HG03066 (cell line): Measurements from ENCODE around the gene CXCL12.

ENCODE experiments used
- ATAC-seq: cut with Tn5 transposase; IDR thresholded peaks from one replicate; pipeline ENCODE4 v1.9.1; 2021; ENCODE audit warnings: low read depth; ENCODE audit not compliant: unreplicated experiment

Gene CXCL12

GRCh38 chr10:44366941-44367630 is 17.8 kb downstream of the CXCL12 start:
- no peak for ATAC-seq

DNA sequence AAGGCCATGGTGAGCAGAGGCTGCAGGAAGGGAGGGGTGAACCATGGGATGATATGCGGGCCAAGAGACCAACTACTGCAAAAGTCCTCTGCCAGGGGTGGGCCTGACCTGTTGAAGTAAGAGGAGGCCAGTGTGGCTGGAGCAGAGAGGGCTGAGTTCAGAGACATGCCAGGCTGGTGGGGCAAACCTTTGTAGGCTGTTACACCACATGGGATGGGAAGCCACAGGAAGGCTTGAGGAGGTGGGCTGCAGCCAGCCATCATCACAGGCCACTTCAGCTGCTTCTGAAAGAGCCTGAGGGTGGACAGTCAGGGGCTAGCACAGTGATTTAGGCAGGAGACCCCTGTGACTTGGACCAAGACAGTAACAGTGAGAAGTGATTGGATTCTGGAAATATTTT is 20.3 kb downstream of the CXCL12 start:
- no peak for ATAC-seq

GRCh38 chr10:44363716-44364115 is 21.2 kb downstream of the CXCL12 start:
- no peak for ATAC-seq

- ATAC-seq: no peak
Observed at GRCh38 chr10:44362866-44363711, 21.8 kb downstream of the CXCL12 start.

DNA sequence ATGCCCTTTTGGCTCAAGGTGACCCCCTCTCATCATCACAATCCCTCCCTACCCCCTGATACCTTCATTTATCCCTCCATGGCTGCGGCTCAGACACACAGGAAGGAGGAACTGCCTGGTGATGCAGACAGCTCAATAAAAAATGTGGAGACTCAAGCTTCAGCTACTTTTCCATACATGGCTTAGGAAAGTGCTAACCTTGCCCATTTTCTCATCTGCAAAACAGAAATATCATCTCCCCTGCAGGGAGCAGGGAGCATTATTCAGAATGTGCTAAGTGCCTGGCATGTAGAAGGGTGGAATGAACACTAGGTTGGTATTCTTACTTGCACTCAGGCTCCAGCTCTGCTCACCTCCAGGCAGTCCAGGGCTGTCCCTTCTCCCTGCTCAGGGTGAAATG is 23.8 kb downstream of the CXCL12 start:
- no peak for ATAC-seq

GRCh38 chr10:44358080-44358771 is 26.7 kb downstream of the CXCL12 start:
- no peak for ATAC-seq

DNA sequence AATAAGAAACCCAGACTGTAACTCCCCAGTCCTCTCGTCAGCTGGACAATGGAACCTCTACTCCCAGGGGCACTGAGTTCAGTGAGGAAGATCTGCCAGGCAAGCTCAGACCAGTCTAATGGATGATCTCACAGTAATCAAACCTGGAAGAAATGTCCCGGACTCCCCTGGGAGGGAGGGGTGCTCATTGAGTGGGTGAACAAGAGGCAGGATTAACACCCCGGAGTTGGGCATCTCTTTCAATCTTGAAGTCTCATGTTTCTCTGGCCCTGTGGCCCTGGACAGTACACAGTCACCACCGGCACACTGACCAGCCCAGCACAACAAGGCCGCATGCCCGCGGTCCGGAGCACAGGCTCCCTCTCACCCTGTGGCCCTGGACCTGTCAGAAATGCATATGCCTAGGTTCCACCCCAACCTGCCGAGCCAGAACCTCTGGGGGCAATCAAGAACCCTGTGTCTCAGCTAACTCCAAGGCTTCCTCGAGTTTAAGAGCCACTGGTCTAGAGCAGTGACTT is 27.8 kb downstream of the CXCL12 start:
- no peak for ATAC-seq

DNA sequence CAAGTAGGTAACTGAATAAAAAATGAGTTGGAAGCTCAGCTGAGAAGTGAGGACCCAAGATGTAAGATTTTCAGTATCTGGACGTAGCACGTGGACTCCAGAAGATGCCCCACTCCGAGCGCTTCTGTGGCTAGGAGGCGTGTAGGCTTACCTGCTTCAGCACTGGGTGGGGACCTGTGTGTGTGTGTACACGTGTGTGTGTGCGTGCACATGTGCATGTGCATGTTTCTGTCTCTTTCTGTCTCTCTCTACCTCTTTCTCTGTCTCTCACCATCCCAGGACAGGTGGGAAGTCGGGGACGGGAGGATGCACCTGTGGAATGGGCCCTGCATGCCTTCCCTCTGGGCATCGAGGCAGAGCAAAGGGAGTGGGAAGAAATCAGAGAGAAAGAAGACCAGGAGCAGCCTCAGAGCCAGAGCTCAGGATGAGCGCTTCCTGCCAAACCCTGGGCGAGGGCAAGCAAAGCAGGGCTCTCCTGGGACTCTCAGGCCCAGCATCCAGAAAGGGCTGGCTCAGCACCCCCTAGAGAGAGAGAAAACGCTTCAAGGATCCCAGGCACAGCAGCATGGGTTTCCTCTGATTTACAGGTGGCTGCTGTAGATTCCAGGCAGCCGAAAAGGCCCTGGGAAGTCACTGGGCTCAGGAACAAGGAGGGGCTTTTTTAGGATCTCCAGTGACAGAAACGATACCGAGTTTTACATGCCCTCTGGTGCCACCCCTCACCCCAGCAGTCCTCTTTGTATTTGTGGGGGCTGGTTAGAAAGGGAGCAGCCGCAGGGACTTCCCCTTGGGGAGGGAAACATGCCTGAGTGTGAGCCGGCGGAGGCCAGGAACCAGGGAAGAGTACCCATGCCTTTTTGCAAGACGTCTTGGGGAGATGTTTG is 28.5 kb downstream of the CXCL12 start:
- ATAC-seq: no peak

GRCh38 chr10:44355630-44356029 is 29.3 kb downstream of the CXCL12 start:
- ATAC-seq: no peak

DNA sequence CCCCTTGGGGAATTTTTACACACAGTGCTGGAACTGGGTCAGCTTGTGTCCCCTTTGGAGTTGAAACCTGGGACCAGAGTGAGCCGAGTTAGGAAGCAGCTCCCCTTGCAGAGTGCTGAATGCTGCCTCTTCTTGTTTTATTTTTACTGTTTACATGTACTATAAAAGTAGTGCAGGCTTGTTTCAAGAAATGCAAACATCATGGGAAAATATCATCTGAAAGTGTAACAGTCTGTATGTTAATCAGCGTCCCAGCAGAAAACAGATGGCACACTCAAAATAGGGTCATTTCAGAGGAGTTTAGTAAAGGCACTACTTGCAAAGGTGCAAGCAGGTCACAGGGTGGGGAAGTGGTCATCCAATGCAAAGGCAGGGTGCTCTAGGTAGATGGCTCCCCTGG is 30.1 kb downstream of the CXCL12 start:
- no peak for ATAC-seq

DNA sequence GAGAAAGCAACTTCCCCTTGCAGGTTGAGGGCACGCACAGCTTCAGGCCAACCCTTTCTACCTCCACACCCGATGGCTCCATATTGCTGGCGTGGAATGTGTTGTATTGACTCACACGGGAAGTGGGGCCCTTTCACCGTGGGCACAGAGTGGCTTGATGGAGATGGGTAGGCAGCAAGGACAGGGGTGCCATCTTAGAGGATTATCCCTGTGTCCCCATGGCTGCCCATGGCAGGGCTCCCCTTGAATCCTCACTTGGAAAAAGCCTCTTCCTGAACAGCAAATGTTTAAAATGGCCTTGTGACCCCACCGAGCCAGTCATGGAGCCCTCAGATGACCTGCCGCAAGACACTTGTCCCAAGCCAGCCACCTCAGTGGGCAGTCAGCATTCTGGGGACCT is 31.2 kb downstream of the CXCL12 start:
- ATAC-seq: no peak

DNA sequence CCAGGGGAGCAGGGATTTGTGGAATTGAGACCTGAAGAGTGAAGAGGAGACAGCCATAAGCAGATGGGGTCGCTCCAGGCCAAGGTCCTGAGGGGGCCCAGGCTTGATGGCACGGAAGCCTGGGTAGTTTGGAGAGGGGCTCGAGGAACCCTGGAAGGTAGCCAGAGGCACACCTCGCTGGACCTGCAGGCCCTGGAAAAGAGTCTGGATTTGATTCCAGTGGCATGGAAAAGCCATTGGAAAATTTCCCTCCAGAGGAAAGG is 31.8 kb downstream of the CXCL12 start:
- ATAC-seq: no peak

GRCh38 chr10:44352316-44353127 is 32.4 kb downstream of the CXCL12 start:
- no peak for ATAC-seq

DNA sequence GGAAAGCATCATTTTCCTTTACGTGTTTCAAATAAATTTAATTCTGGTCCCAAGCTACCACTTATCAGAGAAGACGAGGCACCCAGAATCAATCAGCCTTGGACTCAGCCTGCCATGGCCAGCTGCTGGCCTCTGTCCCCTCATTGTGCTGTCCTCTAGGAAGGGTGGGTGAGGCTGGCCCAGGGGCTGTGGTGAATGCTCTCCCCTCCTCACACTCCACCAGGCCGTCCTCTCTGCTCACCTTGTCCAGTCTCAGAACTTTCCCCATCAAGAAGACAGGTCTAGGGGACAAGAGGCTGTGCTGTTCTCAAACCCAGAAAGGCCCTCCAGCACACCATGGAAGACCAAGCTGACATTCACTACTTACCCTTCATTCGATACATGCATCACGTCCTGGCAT is 36.4 kb downstream of the CXCL12 start:
- ATAC-seq: no peak

DNA sequence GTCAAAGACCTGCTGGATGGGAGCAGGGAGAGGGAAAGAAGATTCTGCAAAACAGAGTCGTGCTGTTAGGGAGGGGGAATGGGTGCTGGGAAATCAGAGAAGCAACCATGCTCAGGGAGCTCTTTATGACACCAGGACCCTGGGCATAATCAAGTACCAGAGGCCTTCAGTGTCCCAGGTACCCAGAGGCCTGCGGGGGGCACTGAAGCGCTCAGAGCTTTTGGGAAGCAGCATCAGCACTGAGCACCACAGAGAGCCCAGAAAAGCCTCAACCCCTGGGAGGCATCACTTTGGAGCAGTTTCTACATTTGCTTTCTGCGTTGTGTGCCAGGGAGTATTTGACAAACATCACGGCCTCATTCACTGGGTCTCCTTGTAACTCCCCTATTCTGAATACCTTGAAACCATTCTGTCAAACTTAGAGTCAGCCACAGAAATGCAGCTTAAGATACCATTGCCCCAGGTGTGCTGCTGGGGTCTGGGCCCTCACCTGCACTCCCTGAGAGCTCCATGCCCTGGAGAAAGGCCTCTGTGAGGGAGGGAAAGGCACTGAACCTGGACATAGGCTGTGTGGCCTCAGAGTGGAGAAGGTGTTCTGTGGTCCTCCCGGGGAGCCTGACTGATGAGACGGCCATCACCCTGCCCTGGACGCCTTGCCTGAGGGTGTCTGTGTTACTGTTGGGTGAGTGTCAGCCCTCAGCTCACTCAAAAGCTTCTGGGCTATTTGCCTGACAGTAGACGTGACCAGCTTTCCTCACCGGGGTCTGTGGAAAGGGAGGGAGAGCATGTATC is 37.1 kb downstream of the CXCL12 start:
- ATAC-seq: no peak

- ATAC-seq: no peak
Observed at GRCh38 chr10:44344727-44345126, 40.2 kb downstream of the CXCL12 start.

DNA sequence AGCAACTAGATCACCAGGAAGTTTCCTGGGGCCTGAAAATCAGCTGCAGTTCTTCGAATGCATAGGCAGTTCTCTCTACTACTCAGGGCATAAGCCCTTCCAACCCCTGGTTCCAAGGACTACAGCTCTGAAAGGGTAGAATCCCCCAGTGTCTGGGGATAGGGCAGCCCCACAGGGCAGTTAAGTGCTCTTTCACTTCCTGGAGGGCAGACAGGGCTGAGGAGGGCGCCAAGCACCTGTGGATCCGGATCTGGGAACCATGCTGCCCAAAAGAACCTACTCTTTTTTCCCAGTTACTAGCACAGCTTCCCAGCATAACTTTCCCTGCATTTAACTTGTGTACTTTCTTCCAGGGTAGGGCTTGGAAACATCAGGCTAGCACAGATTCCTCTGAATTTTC is 41.1 kb downstream of the CXCL12 start:
- no peak for ATAC-seq

DNA sequence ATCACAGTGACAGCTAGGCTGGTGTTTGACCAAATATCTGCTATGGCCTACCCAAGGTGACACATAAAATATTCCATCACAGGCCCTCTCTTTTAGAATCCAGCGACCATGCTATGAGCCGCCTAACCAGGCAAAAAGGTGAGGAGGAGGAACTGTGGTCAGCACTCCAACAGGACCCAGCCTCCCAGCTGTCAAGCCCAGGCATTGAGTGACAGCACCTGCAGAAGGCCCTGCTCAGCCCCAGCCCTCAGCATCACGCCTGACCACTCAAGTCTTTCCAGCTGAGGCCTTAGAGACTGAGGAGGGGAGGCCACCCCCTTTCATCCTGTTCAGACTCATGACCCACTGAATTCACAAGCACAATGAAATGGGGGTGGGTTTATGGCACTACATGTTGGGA is 43.0 kb downstream of the CXCL12 start:
- ATAC-seq: no peak

GRCh38 chr10:44340557-44340956 is 44.3 kb downstream of the CXCL12 start:
- no peak for ATAC-seq
